IMR-90 (cell line): Measurements from ENCODE around the gene LRIG1. TPM values are rescaled to one million over a fixed set of nuclear protein-coding genes. Genes with fewer than 3 reads are reported as not detected.

Source experiments
- ATAC-seq: fragments of 200-7000 bp; cut with Tn5 transposase; 2 replicates; pipeline ENCODE4 v1.9.1; 2020; ENCODE audit warnings: low read depth, mild to moderate bottlenecking, moderate library complexity
- BruUV-seq: library from RNA; stranded (reverse); fragments of 400-500 nt; replicated peaks from 2 replicates; lab custom pipeline; 2021; lab: Mats Ljungman, UMichigan
- CTCF ChIA-PET: fragments of 300-600 bp; formaldehyde crosslinking; extraction: SDS; loops from one replicate; lab custom pipeline; 2021; ENCODE audit warnings: antibody characterized with exemption; lab: Yijun Ruan, JAX
- POLR2A ChIA-PET: fragments of 300-600 bp; sonication (Branson Sonifier 250); formaldehyde crosslinking; loops from one replicate; lab custom pipeline; 2022; ENCODE audit warnings: antibody characterized with exemption; ENCODE audit not compliant: unreplicated experiment; lab: Charles Lee
- DNase-seq: peaks from one replicate; pipeline ENCODE4 v3.0.0; 2013
- H2AFZ ChIP-seq: replicated peaks from 2 replicates; pipeline ENCODE3; 2013; ENCODE audit warnings: low read length, mild to moderate bottlenecking; ENCODE audit not compliant: poor library complexity
- H2AK5ac ChIP-seq: 2 replicates; pipeline ENCODE4 v1.6.1; 2013; ENCODE audit warnings: low read depth, low read length, inconsistent platforms
- H2AK9ac ChIP-seq: replicated peaks from 2 replicates; pipeline ENCODE3; 2013; ENCODE audit warnings: mild to moderate bottlenecking, low read depth, low read length, moderate library complexity; ENCODE audit not compliant: poor library complexity
- H2BK120ac ChIP-seq: 2 replicates; pipeline ENCODE4 v1.6.1; 2013; ENCODE audit warnings: low read depth, low read length, inconsistent platforms
- H2BK15ac ChIP-seq: 3 replicates; pipeline ENCODE4 v1.6.1; 2013; ENCODE audit warnings: low read depth, low read length, inconsistent platforms
- H2BK20ac ChIP-seq: 2 replicates; pipeline ENCODE4 v1.6.1; 2013; ENCODE audit warnings: low read depth, mild to moderate bottlenecking, inconsistent platforms, low read length, moderate library complexity
- H2BK5ac ChIP-seq: 2 replicates; pipeline ENCODE4 v1.6.1; 2013; ENCODE audit warnings: mild to moderate bottlenecking, low read depth, low read length, inconsistent platforms; ENCODE audit not compliant: poor library complexity, severe bottlenecking
- H3K14ac ChIP-seq: replicated peaks from 2 replicates; pipeline ENCODE4 v1.6.1; 2013; ENCODE audit warnings: low read depth, low read length, inconsistent platforms
- H3K18ac ChIP-seq: 2 replicates; pipeline ENCODE4 v1.6.1; 2013; ENCODE audit warnings: low read depth, low read length, control low read depth
- H3K23ac ChIP-seq: 2 replicates; pipeline ENCODE4 v1.6.1; 2013; ENCODE audit warnings: low read depth, low read length, inconsistent platforms
- H3K27ac ChIP-seq: 2 replicates; pipeline ENCODE4 v1.5.1; 2013; ENCODE audit warnings: mild to moderate bottlenecking, control low read depth, low read length; ENCODE audit not compliant: insufficient read depth
- H3K27me3 ChIP-seq: 2 replicates; pipeline ENCODE4 v1.6.1; 2013; ENCODE audit warnings: low read length; ENCODE audit not compliant: control insufficient read depth, insufficient read depth
- H3K36me3 ChIP-seq: 2 replicates; pipeline ENCODE4 v1.6.1; 2013; ENCODE audit warnings: low read length, mixed read lengths; ENCODE audit not compliant: control insufficient read depth, insufficient read depth
- H3K4ac ChIP-seq: 2 replicates; pipeline ENCODE4 v1.6.1; 2013; ENCODE audit warnings: low read depth, low read length, inconsistent platforms
- H3K4me1 ChIP-seq: 2 replicates; pipeline ENCODE4 v1.6.1; 2013; ENCODE audit warnings: low read length, mixed read lengths; ENCODE audit not compliant: control insufficient read depth, insufficient read depth
- H3K4me2 ChIP-seq: 2 replicates; pipeline ENCODE4 v1.6.1; 2013; ENCODE audit warnings: low read depth, mild to moderate bottlenecking, control low read depth, low read length, moderate library complexity
- H3K4me3 ChIP-seq: 2 replicates; pipeline ENCODE4 v1.5.1; 2013; ENCODE audit warnings: low read depth, mild to moderate bottlenecking, control low read depth, low read length, moderate library complexity; ENCODE audit not compliant: insufficient read depth
- H3K56ac ChIP-seq: 2 replicates; pipeline ENCODE4 v1.6.1; 2013; ENCODE audit warnings: low read length, inconsistent platforms; ENCODE audit not compliant: insufficient read depth; ENCODE audit errors: extremely low read depth
- H3K79me1 ChIP-seq, 2 experiments: 2 replicates each; pipeline ENCODE4 v1.6.1; 2013; ENCODE audit warnings: low read length in 2 of 2, inconsistent platforms in 1 of 2, low read depth in 1 of 2
- H3K9ac ChIP-seq: 2 replicates; pipeline ENCODE4 v1.6.1; 2013; ENCODE audit warnings: low read depth, low read length, control low read depth
- H3K9me1 ChIP-seq: 2 replicates; pipeline ENCODE4 v1.6.1; 2013; ENCODE audit warnings: low read length, inconsistent platforms; ENCODE audit not compliant: insufficient read depth
- H3K9me3 ChIP-seq: 2 replicates; pipeline ENCODE4 v1.6.1; 2013; ENCODE audit warnings: low read length; ENCODE audit not compliant: control insufficient read depth, insufficient read depth
- H4K20me1 ChIP-seq: 2 replicates; pipeline ENCODE4 v1.6.1; 2013; ENCODE audit warnings: low read length, inconsistent platforms; ENCODE audit not compliant: insufficient read depth
- H4K5ac ChIP-seq: 2 replicates; pipeline ENCODE4 v1.6.1; 2013; ENCODE audit warnings: mild to moderate bottlenecking, low read depth, low read length, control low read depth
- H4K8ac ChIP-seq, 2 experiments: 2 replicates each; pipeline ENCODE4 v1.6.1; 2013; ENCODE audit warnings: low read depth in 2 of 2, low read length in 2 of 2, control low read depth in 1 of 2, inconsistent platforms in 1 of 2
- H4K91ac ChIP-seq: 2 replicates; pipeline ENCODE4 v1.6.1; 2013; ENCODE audit warnings: low read depth, low read length, inconsistent platforms; ENCODE audit not compliant: insufficient read depth
- BHLHE40 ChIP-seq: fragments of 150-350 bp; IDR thresholded peaks from 2 replicates; pipeline ENCODE4 v1.6.1; 2016; ENCODE audit warnings: mild to moderate bottlenecking, low read depth, low read length
- CEBPB ChIP-seq: IDR thresholded peaks from 2 replicates; pipeline ENCODE4 v1.6.1; 2012; ENCODE audit warnings: low read depth, low read length, improper control_type of control experiment
- CHD1 ChIP-seq: IDR thresholded peaks from 2 replicates; pipeline ENCODE4 v1.6.1; 2012; ENCODE audit warnings: low read depth, low read length, improper control_type of control experiment
- FOS ChIP-seq: fragments of 150-350 bp; IDR thresholded peaks from 2 replicates; pipeline ENCODE4 v1.6.1; 2016; ENCODE audit warnings: low read depth, low read length
- MAFK ChIP-seq: IDR thresholded peaks from 2 replicates; pipeline ENCODE4 v1.6.1; 2012; ENCODE audit warnings: low read depth, low read length, improper control_type of control experiment
- MAZ ChIP-seq: IDR thresholded peaks from 2 replicates; pipeline ENCODE4 v1.6.1; 2012; ENCODE audit warnings: low read depth, mild to moderate bottlenecking, low read length, improper control_type of control experiment, moderate library complexity, borderline replicate concordance
- MXI1 ChIP-seq: IDR thresholded peaks from 2 replicates; pipeline ENCODE4 v1.6.1; 2012; ENCODE audit warnings: low read depth, mild to moderate bottlenecking, low read length, moderate library complexity, borderline replicate concordance
- NFE2L2 ChIP-seq: fragments of 150-350 bp; IDR thresholded peaks from 2 replicates; pipeline ENCODE4 v1.6.1; 2016; ENCODE audit warnings: low read depth, mild to moderate bottlenecking, low read length
- POLR2A ChIP-seq: IDR thresholded peaks from 2 replicates; pipeline ENCODE4 v1.6.1; 2012; ENCODE audit warnings: mild to moderate bottlenecking, low read depth, low read length
- RAD21 ChIP-seq: IDR thresholded peaks from 2 replicates; pipeline ENCODE4 v1.6.1; 2012; ENCODE audit warnings: low read length, improper control_type of control experiment
- RCOR1 ChIP-seq: IDR thresholded peaks from 2 replicates; pipeline ENCODE4 v1.6.1; 2012; ENCODE audit warnings: mild to moderate bottlenecking, low read length, improper control_type of control experiment; ENCODE audit not compliant: insufficient replicate concordance
- RFX5 ChIP-seq: IDR thresholded peaks from 2 replicates; pipeline ENCODE4 v1.8.0; 2012; ENCODE audit warnings: low read depth, mild to moderate bottlenecking, low read length, moderate library complexity
- SMC3 ChIP-seq: fragments of 150-350 bp; IDR thresholded peaks from 2 replicates; pipeline ENCODE4 v1.6.1; 2016; ENCODE audit warnings: low read depth, mild to moderate bottlenecking, antibody characterized with exemption, low read length, moderate library complexity
- USF2 ChIP-seq: fragments of 150-350 bp; IDR thresholded peaks from 2 replicates; pipeline ENCODE4 v1.6.1; 2017; ENCODE audit warnings: mild to moderate bottlenecking, antibody characterized with exemption, low read length, low read depth
- WGBS, 2 experiments: methylation state at CpG; one replicate each; pipeline versions ENCODE4 v1.1.5 to v1.1.7; 2013; ENCODE audit warnings: missing lambda C conversion rate in 2 of 2; ENCODE audit not compliant: insufficient read length in 1 of 2; ENCODE audit errors: extremely low coverage in 2 of 2; 5-methylcytosine and 5-hydroxymethylcytosine counted together
- dilution Hi-C: fragments of 300-500 bp; cut with HindIII; formaldehyde crosslinking; loops from one replicate; pipeline ENCODE4 v1.14.3; 2018; ENCODE audit warnings: low sequenced_read_pairs; ENCODE audit not compliant: unreplicated experiment
- in situ Hi-C: fragments of 300-500 bp; cut with MboI; formaldehyde crosslinking; loops from 3 replicates; pipeline ENCODE4 v1.14.3; 2019; ENCODE audit warnings: low sequenced_read_pairs, inconsistent platforms, mixed read lengths
- intact Hi-C: fragments of 100-400 bp; cut with micrococcal nuclease; formaldehyde crosslinking; loops from 2 replicates; pipeline ENCODE4 v1.10.0; 2022
- polyA plus RNA-seq, 3 experiments: library from polyadenylated mRNA; depleted of rRNA; stranded (reverse); fragments of >200 nt; gene quantifications; 2 replicates each; pipeline ENCODE4 v1.2.3, GENCODE V29; 2012; ENCODE audit warnings: low replicate concordance in 1 of 3
- total RNA-seq: library from RNA; depleted of rRNA; stranded (reverse); fragments of >200 nt; gene quantifications from 2 replicates; pipeline ENCODE4 v1.2.3, GENCODE V29; 2012
- TF ChIP-seq, protein P1 (sequence below): fragments of 150-350 bp; IDR thresholded peaks from 2 replicates; pipeline ENCODE4 v1.6.1; 2016; ENCODE audit warnings: low read depth, mild to moderate bottlenecking, low read length, moderate library complexity, borderline replicate concordance
- TF ChIP-seq, protein P2 (sequence below): conservative IDR thresholded peaks from 2 replicates; pipeline ENCODE4 v1.5.1; 2012; ENCODE audit warnings: mild to moderate bottlenecking, low read depth, low read length, improper control_type of control experiment

The LRIG1 gene
- total and polyA plus RNA-seq, 2 of the 4 experiments (the other 2 are of a cell fraction): 62.8 to 87.8 TPM

- Histone ChIP-seq H3K36me3 (peaks cover 66% of the 10 kb centered on the region), H2BK20ac (no peak overlapping the region; the same call in 1 of the 2 replicates), H3K4me3 (no peak overlapping the region), H3K4me2 (no peak overlapping the region), H3K56ac (no peak overlapping the region), H3K79me1 (peaks cover 0 to 13% of the 10 kb centered on the region in 2 experiments; a peak in 2 of 4 replicates), H4K20me1 (no peaks in the 10 kb centered on the region), H2BK5ac (peak overlapping the region; percentile 15), H2BK120ac (peak overlapping the region; percentile 11; the same call in 1 of the 2 replicates), H3K9me1 (peaks cover 26% of the 10 kb centered on the region), H3K27ac (no peak overlapping the region), H3K9ac (no peak overlapping the region), H4K5ac (no peak overlapping the region), H3K14ac (no peak overlapping the region), H3K27me3 (no peaks in the 10 kb centered on the region), H3K4ac (no peak overlapping the region), H2AK9ac (no peak overlapping the region), H3K4me1 (peaks cover 13% of the 10 kb centered on the region), H2AFZ (no peak overlapping the region), H2BK15ac (no peak overlapping the region), H3K23ac (no peak overlapping the region), H2AK5ac (peak overlapping the region; percentile 6), H4K8ac (no peak overlapping the region), H3K9me3 (no peaks in the 10 kb centered on the region), H3K18ac (no peak overlapping the region), H4K91ac (no peak overlapping the region)
- POLR2A ChIA-PET: no interaction called here
- TF ChIP-seq MXI1: no peak
- no peak for TF ChIP-seq USF2
- TF ChIP-seq NFE2L2: no peak
- TF ChIP-seq MAFK: no peak
- no peak for TF ChIP-seq FOS
- no peak for TF ChIP-seq POLR2A
- no peak for TF ChIP-seq RCOR1
- TF ChIP-seq CEBPB: no peak
- TF ChIP-seq CHD1: no peak
- TF ChIP-seq, protein P1, sequence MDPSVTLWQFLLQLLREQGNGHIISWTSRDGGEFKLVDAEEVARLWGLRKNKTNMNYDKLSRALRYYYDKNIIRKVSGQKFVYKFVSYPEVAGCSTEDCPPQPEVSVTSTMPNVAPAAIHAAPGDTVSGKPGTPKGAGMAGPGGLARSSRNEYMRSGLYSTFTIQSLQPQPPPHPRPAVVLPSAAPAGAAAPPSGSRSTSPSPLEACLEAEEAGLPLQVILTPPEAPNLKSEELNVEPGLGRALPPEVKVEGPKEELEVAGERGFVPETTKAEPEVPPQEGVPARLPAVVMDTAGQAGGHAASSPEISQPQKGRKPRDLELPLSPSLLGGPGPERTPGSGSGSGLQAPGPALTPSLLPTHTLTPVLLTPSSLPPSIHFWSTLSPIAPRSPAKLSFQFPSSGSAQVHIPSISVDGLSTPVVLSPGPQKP: no peak
- TF ChIP-seq SMC3: no peak
- TF ChIP-seq MAZ: no peak
- no peak for TF ChIP-seq RAD21
- TF ChIP-seq, protein P2, sequence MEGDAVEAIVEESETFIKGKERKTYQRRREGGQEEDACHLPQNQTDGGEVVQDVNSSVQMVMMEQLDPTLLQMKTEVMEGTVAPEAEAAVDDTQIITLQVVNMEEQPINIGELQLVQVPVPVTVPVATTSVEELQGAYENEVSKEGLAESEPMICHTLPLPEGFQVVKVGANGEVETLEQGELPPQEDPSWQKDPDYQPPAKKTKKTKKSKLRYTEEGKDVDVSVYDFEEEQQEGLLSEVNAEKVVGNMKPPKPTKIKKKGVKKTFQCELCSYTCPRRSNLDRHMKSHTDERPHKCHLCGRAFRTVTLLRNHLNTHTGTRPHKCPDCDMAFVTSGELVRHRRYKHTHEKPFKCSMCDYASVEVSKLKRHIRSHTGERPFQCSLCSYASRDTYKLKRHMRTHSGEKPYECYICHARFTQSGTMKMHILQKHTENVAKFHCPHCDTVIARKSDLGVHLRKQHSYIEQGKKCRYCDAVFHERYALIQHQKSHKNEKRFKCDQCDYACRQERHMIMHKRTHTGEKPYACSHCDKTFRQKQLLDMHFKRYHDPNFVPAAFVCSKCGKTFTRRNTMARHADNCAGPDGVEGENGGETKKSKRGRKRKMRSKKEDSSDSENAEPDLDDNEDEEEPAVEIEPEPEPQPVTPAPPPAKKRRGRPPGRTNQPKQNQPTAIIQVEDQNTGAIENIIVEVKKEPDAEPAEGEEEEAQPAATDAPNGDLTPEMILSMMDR: no peak
- TF ChIP-seq BHLHE40: no peak
- TF ChIP-seq RFX5: no peak
- CTCF ChIA-PET: no interaction called here
- 98% methylated on average over 7 of the region's 10 CpGs; no CpG with 5 or more reads in 1 of the 2 experiments for WGBS, 2 experiments
- ATAC-seq (no peak), DNase-seq (no peak)
- intact Hi-C loops (no loop called here), dilution Hi-C loops (no loop called here), in situ Hi-C loops (no loop called here)
- no TSS peak for BruUV-seq
These were observed 105.2 kb downstream of the LRIG1 start for GRCh38 chr3:66395635-66396034.
